BE2C (cell line): ENCODE data around the gene NFKBIB.
"Not testable (repeated sequence)": the region's sequence is repeated elsewhere in the genome, so short reads cannot be mapped to it uniquely, and the experiment has no call there.

Experiments
- DNase-seq: peaks from one replicate; pipeline ENCODE4 v3.0.0-alpha.2; 2020
- H3K27me3 ChIP-seq: fragments of 250-450 bp; sonication (Bioruptor Pico); 2 replicates; pipeline ENCODE4 v1.5.1; 2020; ENCODE audit warnings: mild to moderate bottlenecking
- H3K36me3 ChIP-seq: fragments of 250-450 bp; sonication (Bioruptor Pico); 2 replicates; pipeline ENCODE4 v1.5.1; 2020; ENCODE audit warnings: mild to moderate bottlenecking
- H3K4me1 ChIP-seq: fragments of 250-450 bp; sonication (Bioruptor Pico); 2 replicates; pipeline ENCODE4 v1.5.1; 2020
- H3K4me3 ChIP-seq: 2 replicates; pipeline ENCODE4 v1.5.1; 2011; ENCODE audit warnings: low read depth, low read length
- H3K9me3 ChIP-seq: fragments of 250-450 bp; sonication (Bioruptor Pico); 2 replicates; pipeline ENCODE4 v1.5.1; 2020
- CTCF ChIP-seq: IDR thresholded peaks from 2 replicates; pipeline ENCODE4 v1.5.1; 2012; ENCODE audit warnings: mild to moderate bottlenecking, low read depth, low read length

Gene NFKBIB

GRCh38 chr19:38939957-38940356 is 40.2 kb downstream of the NFKBIB start:
- H3K27me3 ChIP-seq, result no peaks in the 10 kb centered on the region
- H3K9me3 ChIP-seq, result no peaks in the 10 kb centered on the region
- TF ChIP-seq CTCF, result no peak
- H3K4me3 ChIP-seq, result no peak overlapping the region
- no peaks in the 10 kb centered on the region for H3K36me3 ChIP-seq
- DNase-seq, result no peak
- H3K4me1 ChIP-seq, result peaks cover 2% of the 10 kb centered on the region

- H3K36me3 ChIP-seq, H3K9me3 ChIP-seq, H3K4me1 ChIP-seq, DNase-seq, H3K4me3 ChIP-seq, H3K27me3 ChIP-seq: not testable (repeated sequence)
Observed at GRCh38 chr19:38941466-38941865, 41.7 kb downstream of the NFKBIB start.

GRCh38 chr19:38941979-38942378 is 42.2 kb downstream of the NFKBIB start:
- no peak for DNase-seq
- peaks cover 5% of the 10 kb centered on the region; the same call in 1 of the 2 replicates for H3K36me3 ChIP-seq
- H3K4me3 ChIP-seq, result no peak overlapping the region
- H3K4me1 ChIP-seq, result peaks cover 2% of the 10 kb centered on the region
- no peaks in the 10 kb centered on the region for H3K9me3 ChIP-seq
- no peak for TF ChIP-seq CTCF
- no peaks in the 10 kb centered on the region for H3K27me3 ChIP-seq

GRCh38 chr19:38942471-38943181 is 42.9 kb downstream of the NFKBIB start:
- no peak overlapping the region for H3K4me3 ChIP-seq
- DNase-seq, result no peak
- H3K36me3 ChIP-seq, result peaks cover 5% of the 10 kb centered on the region; the same call in 1 of the 2 replicates
- H3K9me3 ChIP-seq, result no peaks in the 10 kb centered on the region
- no peak for TF ChIP-seq CTCF
- H3K4me1 ChIP-seq, result peaks cover 2% of the 10 kb centered on the region
- no peaks in the 10 kb centered on the region for H3K27me3 ChIP-seq

- H3K27me3 ChIP-seq, result no peaks in the 10 kb centered on the region
- peaks cover 5% of the 10 kb centered on the region; the same call in 1 of the 2 replicates for H3K36me3 ChIP-seq
- H3K4me3 ChIP-seq, result no peak overlapping the region
- no peaks in the 10 kb centered on the region for H3K4me1 ChIP-seq
- DNase-seq, result peak; percentile 26
- H3K9me3 ChIP-seq, result no peaks in the 10 kb centered on the region
- no peak for TF ChIP-seq CTCF
Observed at GRCh38 chr19:38944981-38945506, 45.3 kb downstream of the NFKBIB start.

GRCh38 chr19:38945562-38946228 is 45.9 kb downstream of the NFKBIB start:
- Histone ChIP-seq H3K4me3 (no peak overlapping the region), H3K4me1 (no peaks in the 10 kb centered on the region), H3K9me3 (no peaks in the 10 kb centered on the region), H3K27me3 (no peaks in the 10 kb centered on the region), H3K36me3 (peaks cover 5% of the 10 kb centered on the region; the same call in 1 of the 2 replicates)
- no peak for TF ChIP-seq CTCF
- DNase-seq, result peak; percentile 24
